OCI-LY3 (cell line): ENCODE data around the gene GPR3.

Experiments used
- EZH2phosphoT487 ChIP-seq: fragments of 200-600 bp; shearing (Covaris generic); IDR thresholded peaks from 2 replicates; pipeline ENCODE4 v1.6.1; 2018; ENCODE audit warnings: antibody characterized with exemption, mixed run types, low read depth
- TF ChIP-seq, protein P1 (sequence below): fragments of 200-600, 300-600 bp; sonication (generic); IDR thresholded peaks from 2 replicates; pipeline ENCODE4 v1.5.1; 2014; ENCODE audit warnings: antibody characterized with exemption, low read length, low read depth

DNA sequence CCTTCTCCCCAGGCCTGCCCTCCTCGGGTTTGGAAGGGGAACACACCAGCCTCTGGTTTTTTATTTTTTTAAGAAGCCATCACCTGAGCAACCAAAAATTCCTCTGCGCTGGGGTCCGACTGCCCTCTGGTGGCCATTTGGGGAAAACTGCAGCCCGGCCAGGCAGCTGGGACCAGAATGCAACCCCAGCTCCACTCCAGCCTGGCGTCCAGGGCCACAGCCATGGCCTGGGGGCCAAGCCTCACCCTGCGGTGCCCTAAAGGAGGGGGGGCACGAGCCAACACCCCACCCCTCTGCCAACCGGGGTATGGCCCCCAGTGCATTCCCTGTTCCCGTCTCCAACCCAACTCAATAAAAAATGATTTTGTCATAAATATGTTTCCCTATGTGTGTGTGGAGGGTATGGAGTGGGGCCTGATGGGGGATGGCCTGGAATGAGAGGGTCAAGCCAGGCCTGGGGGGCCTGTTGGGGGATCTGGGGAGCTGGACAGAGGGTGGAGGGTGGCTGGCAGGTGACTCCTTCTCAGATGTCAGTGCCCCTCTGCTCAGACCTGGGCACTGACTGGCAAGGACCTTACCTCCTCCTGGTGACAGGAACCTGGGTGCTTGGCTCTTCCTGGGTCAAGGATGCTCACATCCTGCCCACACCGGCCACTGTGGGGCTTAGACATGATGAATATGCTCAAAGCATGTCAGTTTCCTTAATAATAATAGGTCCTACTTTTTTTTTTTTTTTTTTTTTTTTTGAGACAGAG, 3.2 kb downstream of the GPR3 start:
- TF ChIP-seq, protein P1, sequence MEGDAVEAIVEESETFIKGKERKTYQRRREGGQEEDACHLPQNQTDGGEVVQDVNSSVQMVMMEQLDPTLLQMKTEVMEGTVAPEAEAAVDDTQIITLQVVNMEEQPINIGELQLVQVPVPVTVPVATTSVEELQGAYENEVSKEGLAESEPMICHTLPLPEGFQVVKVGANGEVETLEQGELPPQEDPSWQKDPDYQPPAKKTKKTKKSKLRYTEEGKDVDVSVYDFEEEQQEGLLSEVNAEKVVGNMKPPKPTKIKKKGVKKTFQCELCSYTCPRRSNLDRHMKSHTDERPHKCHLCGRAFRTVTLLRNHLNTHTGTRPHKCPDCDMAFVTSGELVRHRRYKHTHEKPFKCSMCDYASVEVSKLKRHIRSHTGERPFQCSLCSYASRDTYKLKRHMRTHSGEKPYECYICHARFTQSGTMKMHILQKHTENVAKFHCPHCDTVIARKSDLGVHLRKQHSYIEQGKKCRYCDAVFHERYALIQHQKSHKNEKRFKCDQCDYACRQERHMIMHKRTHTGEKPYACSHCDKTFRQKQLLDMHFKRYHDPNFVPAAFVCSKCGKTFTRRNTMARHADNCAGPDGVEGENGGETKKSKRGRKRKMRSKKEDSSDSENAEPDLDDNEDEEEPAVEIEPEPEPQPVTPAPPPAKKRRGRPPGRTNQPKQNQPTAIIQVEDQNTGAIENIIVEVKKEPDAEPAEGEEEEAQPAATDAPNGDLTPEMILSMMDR = peak; percentile 78
- TF ChIP-seq EZH2phosphoT487 = no peak
